HG03342 (cell line): ENCODE measurements around the gene BCR.

Source experiments
- ATAC-seq: cut with Tn5 transposase; IDR thresholded peaks from one replicate; pipeline ENCODE4 v1.9.1; 2021; ENCODE audit warnings: mild to moderate bottlenecking, moderate library complexity; ENCODE audit not compliant: unreplicated experiment

Gene BCR

GRCh38 chr22:23193882-23194281, 13.6 kb downstream of the BCR start:
- no peak for ATAC-seq

GRCh38 chr22:23196165-23196564, 15.9 kb downstream of the BCR start:
- ATAC-seq: no peak

GRCh38 chr22:23197836-23198235, 17.5 kb downstream of the BCR start:
- no peak for ATAC-seq

GRCh38 chr22:23199159-23199558, 18.9 kb downstream of the BCR start:
- ATAC-seq: no peak

- ATAC-seq: no peak
Observed at GRCh38 chr22:23200898-23201297, 20.6 kb downstream of the BCR start.

GRCh38 chr22:23202812-23203451, 22.6 kb downstream of the BCR start:
- ATAC-seq: no peak

GRCh38 chr22:23203452-23204124, 23.3 kb downstream of the BCR start:
- no peak for ATAC-seq

GRCh38 chr22:23204125-23204488, 23.8 kb downstream of the BCR start:
- ATAC-seq: no peak

GRCh38 chr22:23204541-23205157, 24.3 kb downstream of the BCR start:
- ATAC-seq: no peak

GRCh38 chr22:23205339-23206049, 25.2 kb downstream of the BCR start:
- no peak for ATAC-seq

- no peak for ATAC-seq
Observed at GRCh38 chr22:23206915-23207314, 26.6 kb downstream of the BCR start.

GRCh38 chr22:23207729-23208393, 27.6 kb downstream of the BCR start:
- no peak for ATAC-seq

GRCh38 chr22:23210428-23211170, 30.3 kb downstream of the BCR start:
- no peak for ATAC-seq

- no peak for ATAC-seq
Observed at GRCh38 chr22:23211622-23212021, 31.3 kb downstream of the BCR start.

GRCh38 chr22:23212061-23213021, 32.0 kb downstream of the BCR start:
- no peak for ATAC-seq

- ATAC-seq: no peak
Observed at GRCh38 chr22:23213022-23213555, 32.8 kb downstream of the BCR start.

- no peak for ATAC-seq
Observed at GRCh38 chr22:23213581-23214334, 33.4 kb downstream of the BCR start.

- no peak for ATAC-seq
Observed at GRCh38 chr22:23214398-23214797, 34.1 kb downstream of the BCR start.
